Lower lobe of right lung (tissue), 2 donors: ENCODE data around the gene APOBEC3B. TPM values are rescaled to one million over a fixed set of nuclear protein-coding genes. Genes with fewer than 3 reads are reported as not detected.
A peak's percentile ranks its signal among the peaks of the same experiment; 100 is the strongest.
"Not testable (repeated sequence)": the region's sequence is repeated elsewhere in the genome, so short reads cannot be mapped to it uniquely, and the experiment has no call there.

Experiments
- ATAC-seq, 2 donors: fragments of 200-7000 bp; cut with Tn5 transposase; one replicate each; pipeline ENCODE4 v1.9.1; 2020 to 2022; ENCODE audit warnings: mild to moderate bottlenecking in 2 of 2, moderate library complexity in 2 of 2
- DNase-seq: peaks from one replicate; pipeline ENCODE4 v3.0.0-alpha.2; 2020
- H3K27ac ChIP-seq: fragments of 200-600 bp; one replicate; pipeline ENCODE4 v1.8.0; 2022
- H3K27me3 ChIP-seq: fragments of 200-600 bp; one replicate; pipeline ENCODE4 v1.8.0; 2022; ENCODE audit warnings: low read depth
- H3K36me3 ChIP-seq: fragments of 200-600 bp; one replicate; pipeline ENCODE4 v1.8.0; 2022; ENCODE audit warnings: mild to moderate bottlenecking
- H3K4me1 ChIP-seq: fragments of 200-600 bp; one replicate; pipeline ENCODE4 v1.8.0; 2022
- H3K4me3 ChIP-seq: fragments of 200-600 bp; one replicate; pipeline ENCODE4 v1.8.0; 2022; ENCODE audit warnings: mild to moderate bottlenecking
- H3K9me3 ChIP-seq: fragments of 200-600 bp; one replicate; pipeline ENCODE4 v1.8.0; 2022
- intact Hi-C: fragments of 100-400 bp; cut with DNase I; formaldehyde crosslinking; loops from one replicate; pipeline ENCODE4 v1.11.0; 2022
- total RNA-seq: library from RNA; stranded (reverse); fragmentation: NEBNext Ultra II Directional; extraction: Animal tissue kit (Norgen Biotek cat#: 25700); gene quantifications from one replicate; pipeline ENCODE4 v1.2.1, GENCODE V29; 2021
- TF ChIP-seq, protein P1 (sequence below): fragments of 200-600 bp; IDR thresholded peaks from one replicate; pipeline ENCODE4 v1.8.0; 2022; ENCODE audit warnings: antibody characterized with exemption, mild to moderate bottlenecking
- donor health status: DM: no; HTN: yes; CAD: no; lungs with severe emphysema.

The APOBEC3B gene
- total RNA-seq, 1 donor from 2014 or later: 1.0 TPM

DNA sequence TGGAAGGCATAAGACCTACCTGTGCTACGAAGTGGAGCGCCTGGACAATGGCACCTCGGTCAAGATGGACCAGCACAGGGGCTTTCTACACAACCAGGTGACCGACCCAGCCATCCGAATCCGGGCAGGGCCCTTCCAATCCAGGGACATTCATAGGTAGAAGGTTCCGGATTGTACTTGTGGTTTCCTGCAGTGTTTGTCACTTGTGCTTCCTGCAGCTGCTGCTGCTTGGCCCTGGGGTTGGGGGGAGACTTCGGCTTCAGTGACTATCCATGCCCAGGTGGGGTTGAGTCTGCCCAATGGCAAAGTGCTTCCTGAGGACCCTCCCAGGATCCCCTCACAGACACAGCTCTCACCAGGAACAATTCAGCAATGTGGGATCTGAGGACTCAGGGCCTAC lies 22.6 kb upstream of the APOBEC3B start:
- no peaks in the 10 kb centered on the region for H3K4me1 ChIP-seq
- TF ChIP-seq, protein P1, sequence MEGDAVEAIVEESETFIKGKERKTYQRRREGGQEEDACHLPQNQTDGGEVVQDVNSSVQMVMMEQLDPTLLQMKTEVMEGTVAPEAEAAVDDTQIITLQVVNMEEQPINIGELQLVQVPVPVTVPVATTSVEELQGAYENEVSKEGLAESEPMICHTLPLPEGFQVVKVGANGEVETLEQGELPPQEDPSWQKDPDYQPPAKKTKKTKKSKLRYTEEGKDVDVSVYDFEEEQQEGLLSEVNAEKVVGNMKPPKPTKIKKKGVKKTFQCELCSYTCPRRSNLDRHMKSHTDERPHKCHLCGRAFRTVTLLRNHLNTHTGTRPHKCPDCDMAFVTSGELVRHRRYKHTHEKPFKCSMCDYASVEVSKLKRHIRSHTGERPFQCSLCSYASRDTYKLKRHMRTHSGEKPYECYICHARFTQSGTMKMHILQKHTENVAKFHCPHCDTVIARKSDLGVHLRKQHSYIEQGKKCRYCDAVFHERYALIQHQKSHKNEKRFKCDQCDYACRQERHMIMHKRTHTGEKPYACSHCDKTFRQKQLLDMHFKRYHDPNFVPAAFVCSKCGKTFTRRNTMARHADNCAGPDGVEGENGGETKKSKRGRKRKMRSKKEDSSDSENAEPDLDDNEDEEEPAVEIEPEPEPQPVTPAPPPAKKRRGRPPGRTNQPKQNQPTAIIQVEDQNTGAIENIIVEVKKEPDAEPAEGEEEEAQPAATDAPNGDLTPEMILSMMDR: no peak
- intact Hi-C loops: loop anchor here (10.0 kb wide), 1 partner anchor 45 kb away; no protein-coding TSS in a partner anchor
- H3K4me3 ChIP-seq: no peak overlapping the region
- no peak for ATAC-seq
- no peak for DNase-seq
- no peaks in the 10 kb centered on the region for H3K9me3 ChIP-seq
- no peak overlapping the region for H3K27ac ChIP-seq
- H3K36me3 ChIP-seq: no peaks in the 10 kb centered on the region
- no peaks in the 10 kb centered on the region for H3K27me3 ChIP-seq

DNA sequence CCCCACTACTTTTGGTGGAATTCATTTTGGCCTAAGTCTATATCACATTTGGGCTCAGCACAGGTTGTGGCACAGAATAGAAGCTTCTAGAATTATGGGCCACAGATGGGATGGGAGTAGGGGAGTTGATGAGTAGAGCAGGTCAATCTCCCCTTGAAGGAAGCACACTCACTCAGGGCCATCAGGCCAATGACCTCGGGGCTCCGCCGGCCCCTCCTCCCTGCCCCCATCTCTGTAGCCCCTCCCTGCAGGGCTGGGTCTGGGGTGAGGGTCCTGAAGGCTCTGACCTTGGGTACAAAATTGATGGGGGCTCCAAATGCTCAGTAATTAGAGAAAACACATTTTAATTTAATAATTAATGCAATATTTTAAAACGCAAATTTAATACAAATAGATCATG lies 21.5 kb upstream of the APOBEC3B start:
- H3K4me3 ChIP-seq, H3K4me1 ChIP-seq, H3K9me3 ChIP-seq, DNase-seq, intact Hi-C loops, ATAC-seq, H3K27me3 ChIP-seq, H3K36me3 ChIP-seq, H3K27ac ChIP-seq: not testable (repeated sequence)

DNA sequence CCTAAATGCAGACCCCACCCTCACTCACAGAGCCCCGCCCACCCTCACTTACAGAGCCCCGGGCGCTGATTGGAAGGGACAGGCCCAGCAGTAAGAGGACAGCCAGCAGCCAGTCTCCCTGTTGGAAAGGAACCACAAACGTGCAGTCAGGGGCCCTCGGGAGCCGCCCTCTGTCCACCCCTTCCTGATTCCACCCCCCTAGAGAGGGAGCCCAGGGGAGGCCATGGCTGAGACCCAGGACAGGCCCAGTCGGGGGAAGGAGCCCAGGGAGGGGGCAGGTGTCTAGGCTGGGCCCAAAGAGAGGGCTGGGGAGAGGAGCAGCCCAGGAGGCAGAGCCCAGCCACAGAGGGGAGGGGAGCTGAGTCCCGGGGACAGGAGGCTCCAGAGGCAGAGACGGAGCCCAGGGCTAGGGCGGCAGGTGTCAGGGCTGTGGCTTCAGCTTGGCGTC lies 18.8 kb upstream of the APOBEC3B start:
- ATAC-seq: peak; percentile 15 to 52
- H3K36me3 ChIP-seq, H3K27ac ChIP-seq, DNase-seq, H3K9me3 ChIP-seq, intact Hi-C loops, H3K4me1 ChIP-seq, H3K27me3 ChIP-seq, H3K4me3 ChIP-seq: not testable (repeated sequence)

DNA sequence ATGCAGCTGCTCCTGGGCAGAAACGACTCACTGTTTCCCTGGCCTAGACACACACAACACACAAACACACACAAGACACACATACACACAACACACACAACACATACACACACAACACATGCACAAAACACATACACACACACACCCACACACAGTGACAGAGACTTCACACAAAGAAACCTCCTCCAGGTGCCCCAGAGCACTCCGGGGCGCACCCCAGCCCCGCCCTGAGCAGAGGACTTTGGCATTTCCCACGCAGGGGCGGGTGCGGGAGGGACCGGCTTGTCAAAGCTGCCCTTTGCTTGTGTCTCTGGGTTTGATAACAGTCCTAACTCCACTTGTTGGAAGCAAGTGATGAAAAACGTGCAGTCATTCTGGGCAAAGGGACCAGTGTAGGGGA lies 18.3 kb upstream of the APOBEC3B start:
- ATAC-seq: peak; percentile 45 to 68
- H3K36me3 ChIP-seq: no peaks in the 10 kb centered on the region
- intact Hi-C loops: no loop called here
- H3K4me3 ChIP-seq: no peak overlapping the region
- TF ChIP-seq, protein P1: no peak
- no peaks in the 10 kb centered on the region for H3K27me3 ChIP-seq
- H3K9me3 ChIP-seq: no peaks in the 10 kb centered on the region
- H3K4me1 ChIP-seq: no peaks in the 10 kb centered on the region
- DNase-seq: no peak
- H3K27ac ChIP-seq: no peak overlapping the region

DNA sequence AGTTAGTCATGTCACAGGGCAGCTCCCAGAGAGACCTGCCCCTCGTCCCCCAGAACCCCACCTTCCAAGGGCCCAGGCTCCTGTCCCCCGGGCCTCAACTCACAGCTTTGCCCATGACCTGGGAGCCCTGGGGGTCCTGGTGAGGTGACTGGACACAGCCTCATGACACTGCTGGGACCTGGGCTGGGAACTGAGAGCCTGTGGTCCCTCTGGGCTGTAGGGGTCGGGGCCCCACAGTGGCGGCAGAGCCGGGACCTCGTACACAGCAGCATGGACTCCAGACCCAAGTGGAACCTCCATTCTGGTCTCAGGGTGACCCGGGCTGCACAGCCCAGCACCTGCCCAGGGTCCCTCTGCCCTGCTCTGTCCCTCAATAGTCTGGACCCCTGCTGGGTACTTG lies 17.8 kb upstream of the APOBEC3B start:
- ATAC-seq: no peak
- TF ChIP-seq, protein P1: no peak
- Histone ChIP-seq H3K4me3 (no peak overlapping the region), H3K4me1 (no peaks in the 10 kb centered on the region), H3K9me3 (no peaks in the 10 kb centered on the region), H3K36me3 (no peaks in the 10 kb centered on the region), H3K27ac (no peak overlapping the region), H3K27me3 (no peaks in the 10 kb centered on the region)
- intact Hi-C loops: no loop called here
- no peak for DNase-seq

DNA sequence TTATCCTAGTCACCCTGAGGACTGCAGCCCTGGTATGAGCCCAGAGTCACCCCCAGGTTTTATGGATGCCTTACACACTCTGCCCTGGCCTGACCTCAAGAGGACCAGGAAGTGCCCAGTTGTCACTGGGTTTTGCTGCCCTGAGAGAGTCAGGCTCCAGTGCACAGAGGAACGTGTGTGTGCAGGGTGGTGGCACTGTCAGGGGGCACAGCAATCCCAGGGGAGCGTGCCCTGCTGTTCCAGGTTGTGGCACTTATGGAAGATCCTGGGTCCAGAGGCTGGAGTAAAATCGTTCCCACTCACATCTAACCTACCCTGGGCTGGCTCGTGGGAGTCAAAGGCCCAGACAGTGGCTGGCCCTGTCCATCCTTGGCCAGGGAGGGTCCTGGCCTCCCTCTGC lies 17.2 kb upstream of the APOBEC3B start:
- Histone ChIP-seq H3K36me3 (no peaks in the 10 kb centered on the region), H3K4me1 (no peaks in the 10 kb centered on the region), H3K27ac (no peak overlapping the region), H3K27me3 (no peaks in the 10 kb centered on the region), H3K4me3 (no peak overlapping the region), H3K9me3 (no peaks in the 10 kb centered on the region)
- ATAC-seq (no peak), DNase-seq (no peak)
- intact Hi-C loops: no loop called here
- TF ChIP-seq, protein P1: no peak
